Hepatocyte (in vitro differentiated cells): ENCODE measurements around the gene DSCAML1. TPM values are rescaled to one million over a fixed set of nuclear protein-coding genes. Genes with fewer than 3 reads are reported as not detected.

Experiments used
- DNase-seq: peaks from one replicate; pipeline ENCODE4 v3.0.0-alpha.2; 2016; ENCODE audit warnings: low spot score
- H2AFZ ChIP-seq: fragments of 200-600 bp; sonication (generic); 2 replicates; pipeline ENCODE4 v1.6.0; 2016; ENCODE audit warnings: antibody characterized with exemption, mild to moderate bottlenecking
- H3K27ac ChIP-seq: fragments of 200-600 bp; sonication (generic); 2 replicates; pipeline ENCODE4 v1.5.1; 2016; ENCODE audit warnings: mild to moderate bottlenecking
- H3K27me3 ChIP-seq: fragments of 200-600 bp; sonication (generic); 2 replicates; pipeline ENCODE4 v1.6.1; 2016
- H3K36me3 ChIP-seq: fragments of 200-600 bp; sonication (generic); replicated peaks from 2 replicates; pipeline ENCODE4 v1.5.1; 2016; ENCODE audit warnings: low read depth; ENCODE audit not compliant: insufficient read depth
- H3K4me1 ChIP-seq: fragments of 200-600 bp; sonication (generic); 2 replicates; pipeline ENCODE4 v1.5.1; 2016; ENCODE audit warnings: mild to moderate bottlenecking, moderate library complexity; ENCODE audit not compliant: insufficient read depth
- H3K4me2 ChIP-seq: fragments of 200-600 bp; sonication (generic); 2 replicates; pipeline ENCODE4 v1.6.0; 2016
- H3K4me3 ChIP-seq: fragments of 200-600 bp; sonication (generic); 2 replicates; pipeline ENCODE4 v1.5.1; 2016; ENCODE audit warnings: mild to moderate bottlenecking
- H3K79me2 ChIP-seq: fragments of 200-600 bp; sonication (generic); 2 replicates; pipeline ENCODE4 v1.6.0; 2017; ENCODE audit warnings: mild to moderate bottlenecking
- H3K9me2 ChIP-seq: fragments of 200-600 bp; sonication (generic); replicated peaks from 2 replicates; pipeline ENCODE4 v1.6.0; 2017; ENCODE audit warnings: mild to moderate bottlenecking; ENCODE audit not compliant: insufficient read depth
- H3K9me3 ChIP-seq: fragments of 200-600 bp; sonication (generic); 2 replicates; pipeline ENCODE4 v1.5.1; 2016; ENCODE audit warnings: low read depth, mild to moderate bottlenecking
- H4K20me1 ChIP-seq: fragments of 200-600 bp; sonication (generic); 2 replicates; pipeline ENCODE4 v1.6.0; 2016; ENCODE audit warnings: mild to moderate bottlenecking; ENCODE audit not compliant: insufficient read depth, poor library complexity, severe bottlenecking
- EZH2 ChIP-seq: fragments of 200-600 bp; sonication (generic); IDR thresholded peaks from 2 replicates; pipeline ENCODE4 v1.6.1; 2016; ENCODE audit warnings: antibody characterized with exemption, mild to moderate bottlenecking, borderline replicate concordance
- EZH2phosphoT487 ChIP-seq: fragments of 200-600 bp; sonication (generic); IDR thresholded peaks from one replicate; pipeline ENCODE4 v1.6.1; 2018; ENCODE audit warnings: antibody characterized with exemption, mild to moderate bottlenecking, low read depth, moderate library complexity; ENCODE audit not compliant: unreplicated experiment, severe bottlenecking
- WGBS: methylation state at CpG from one replicate; pipeline ENCODE4 v1.1.6; 2016; ENCODE audit warnings: low lambda C conversion rate; ENCODE audit errors: missing lambda C conversion rate; 5-methylcytosine and 5-hydroxymethylcytosine counted together
- polyA plus RNA-seq: library from polyadenylated mRNA; unstranded; fragments of >200 nt; fragmentation: Nextera tagmentation; extraction: Ambion mirVana; gene quantifications from 2 replicates; pipeline ENCODE4 v1.2.1, GENCODE V29; 2016
- total RNA-seq: library from RNA; depleted of rRNA; stranded (reverse); fragments of >200 nt; gene quantifications from 2 replicates; pipeline ENCODE4 v1.2.3, GENCODE V29; 2014
- TF ChIP-seq, protein P1 (sequence below): fragments of 200-600 bp; sonication (generic); IDR thresholded peaks from 2 replicates; pipeline ENCODE4 v1.5.1; 2016; ENCODE audit warnings: antibody characterized with exemption, mild to moderate bottlenecking; ENCODE audit not compliant: poor library complexity

Gene DSCAML1
- total and polyA plus RNA-seq, 2 experiments from 2014 or later: 0.46 to 2.6 TPM

DNA sequence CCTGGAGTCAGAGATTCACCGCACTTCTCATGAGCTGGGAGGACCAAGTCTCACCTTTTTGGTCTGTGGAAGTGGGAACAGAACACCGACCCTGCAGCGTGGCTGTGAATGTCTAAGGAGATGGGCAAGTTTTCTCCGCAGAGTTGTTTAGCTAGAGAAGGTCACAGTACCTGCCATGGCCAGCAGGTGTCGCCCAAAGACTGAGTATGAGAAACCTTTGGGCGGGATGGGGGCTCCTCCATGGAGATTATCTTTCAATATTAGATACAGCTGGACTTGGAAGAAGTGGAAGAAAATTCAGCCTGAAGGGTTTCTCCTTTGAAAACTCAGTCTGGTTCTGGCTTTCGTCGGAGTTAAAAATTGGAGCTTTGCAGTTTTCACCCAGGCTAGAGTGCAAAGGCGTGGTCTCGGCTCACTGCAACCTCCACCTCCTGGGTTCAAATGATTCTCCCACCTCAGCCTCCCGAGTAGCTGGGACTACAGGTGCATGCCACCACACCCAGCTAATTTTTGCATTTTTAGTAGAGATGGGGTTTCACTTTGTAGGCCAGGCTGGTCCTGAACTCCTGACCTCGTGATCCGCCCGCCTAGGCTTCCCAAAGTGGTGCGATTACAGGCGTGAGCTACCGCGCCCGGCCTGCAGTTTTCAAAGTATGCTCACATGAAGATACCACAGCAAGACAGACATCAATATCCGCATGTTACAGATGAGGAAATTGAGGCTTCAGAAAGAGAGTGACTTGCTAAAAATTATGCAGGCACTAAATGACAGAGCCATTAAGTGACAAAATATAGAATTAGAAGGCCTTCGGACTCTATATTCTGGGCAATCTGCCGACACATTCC is 10.7 kb upstream of the DSCAML1 start:
- TF ChIP-seq, protein P1, sequence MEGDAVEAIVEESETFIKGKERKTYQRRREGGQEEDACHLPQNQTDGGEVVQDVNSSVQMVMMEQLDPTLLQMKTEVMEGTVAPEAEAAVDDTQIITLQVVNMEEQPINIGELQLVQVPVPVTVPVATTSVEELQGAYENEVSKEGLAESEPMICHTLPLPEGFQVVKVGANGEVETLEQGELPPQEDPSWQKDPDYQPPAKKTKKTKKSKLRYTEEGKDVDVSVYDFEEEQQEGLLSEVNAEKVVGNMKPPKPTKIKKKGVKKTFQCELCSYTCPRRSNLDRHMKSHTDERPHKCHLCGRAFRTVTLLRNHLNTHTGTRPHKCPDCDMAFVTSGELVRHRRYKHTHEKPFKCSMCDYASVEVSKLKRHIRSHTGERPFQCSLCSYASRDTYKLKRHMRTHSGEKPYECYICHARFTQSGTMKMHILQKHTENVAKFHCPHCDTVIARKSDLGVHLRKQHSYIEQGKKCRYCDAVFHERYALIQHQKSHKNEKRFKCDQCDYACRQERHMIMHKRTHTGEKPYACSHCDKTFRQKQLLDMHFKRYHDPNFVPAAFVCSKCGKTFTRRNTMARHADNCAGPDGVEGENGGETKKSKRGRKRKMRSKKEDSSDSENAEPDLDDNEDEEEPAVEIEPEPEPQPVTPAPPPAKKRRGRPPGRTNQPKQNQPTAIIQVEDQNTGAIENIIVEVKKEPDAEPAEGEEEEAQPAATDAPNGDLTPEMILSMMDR: peak; percentile 91
- TF ChIP-seq EZH2phosphoT487: no peak
- WGBS: 65% methylated on average over 22 of the region's 22 CpGs

DNA sequence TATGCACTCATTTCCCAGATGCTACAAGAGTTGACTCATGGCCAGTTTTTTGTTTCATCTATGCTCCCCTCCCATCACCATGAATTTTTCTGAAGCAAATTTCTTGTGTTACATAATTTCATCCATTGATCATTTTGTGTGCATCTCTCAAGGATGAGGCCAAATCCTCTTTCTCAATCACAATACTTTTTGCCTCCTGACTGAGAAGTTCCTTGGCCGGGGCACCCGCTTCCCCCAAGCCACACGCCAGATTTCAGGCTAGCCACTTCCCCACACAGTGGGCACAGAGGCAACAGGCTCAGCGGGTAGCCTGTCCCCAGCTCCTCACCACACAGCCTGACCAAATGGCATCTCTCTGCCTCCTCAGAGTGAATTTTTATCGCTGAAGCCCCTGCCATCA is 9.8 kb upstream of the DSCAML1 start:
- Histone ChIP-seq H3K9me2 (no peaks in the 10 kb centered on the region), H3K9me3 (no peaks in the 10 kb centered on the region), H2AFZ (no peak overlapping the region), H3K27me3 (peaks cover 2% of the 10 kb centered on the region), H3K4me1 (no peaks in the 10 kb centered on the region), H3K79me2 (no peaks in the 10 kb centered on the region), H3K27ac (no peak overlapping the region), H4K20me1 (no peaks in the 10 kb centered on the region), H3K36me3 (no peaks in the 10 kb centered on the region), H3K4me3 (no peak overlapping the region), H3K4me2 (no peak overlapping the region)
- WGBS: 91% methylated on average over 5 of the region's 5 CpGs
- no peak for DNase-seq
- TF ChIP-seq EZH2phosphoT487 (no peak), EZH2 (no peak)
- TF ChIP-seq, protein P1: no peak

More for the DNA sequence above, 10.7 kb upstream of the DSCAML1 start:
- no peaks in the 10 kb centered on the region for H3K9me3 ChIP-seq
- H3K4me2 ChIP-seq: no peak overlapping the region
- no peak overlapping the region for H3K27ac ChIP-seq
- H3K9me2 ChIP-seq: no peaks in the 10 kb centered on the region
- DNase-seq: peak; percentile 89
- H3K4me1 ChIP-seq: no peaks in the 10 kb centered on the region
- no peaks in the 10 kb centered on the region for H4K20me1 ChIP-seq
- no peaks in the 10 kb centered on the region for H3K79me2 ChIP-seq
- no peak overlapping the region for H2AFZ ChIP-seq
- no peak overlapping the region for H3K4me3 ChIP-seq
- H3K27me3 ChIP-seq: no peaks in the 10 kb centered on the region
- H3K36me3 ChIP-seq: no peaks in the 10 kb centered on the region

DNA sequence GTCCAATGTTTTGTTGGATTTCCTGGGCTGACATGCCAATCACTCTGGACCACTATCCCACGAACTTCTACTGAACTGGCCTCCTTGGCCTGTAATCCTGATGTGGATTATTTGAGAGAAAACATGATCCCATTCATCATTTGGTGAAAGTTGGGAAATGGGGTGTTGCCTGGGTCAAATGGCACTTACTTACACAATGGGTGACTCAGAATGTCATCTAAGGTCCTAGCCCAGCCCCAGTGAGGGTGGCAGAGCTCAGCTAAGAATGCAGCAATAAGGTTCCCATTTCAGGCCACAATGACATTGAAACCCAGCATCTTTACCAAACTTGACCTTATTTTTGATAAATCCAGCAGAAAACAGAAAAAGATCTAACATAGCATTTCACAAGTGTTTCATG is 8.0 kb upstream of the DSCAML1 start:
- no peak overlapping the region for H3K27ac ChIP-seq
- no peaks in the 10 kb centered on the region for H3K79me2 ChIP-seq
- H3K27me3 ChIP-seq: peaks cover 18% of the 10 kb centered on the region
- H3K4me1 ChIP-seq: no peaks in the 10 kb centered on the region
- 52% methylated on average over 1 of the region's 1 CpG for WGBS
- TF ChIP-seq, protein P1: no peak
- no peak for TF ChIP-seq EZH2phosphoT487
- no peak for TF ChIP-seq EZH2
- no peak overlapping the region for H3K4me2 ChIP-seq
- H3K4me3 ChIP-seq: no peak overlapping the region
- H3K9me3 ChIP-seq: no peaks in the 10 kb centered on the region
- no peaks in the 10 kb centered on the region for H4K20me1 ChIP-seq
- no peaks in the 10 kb centered on the region for H3K9me2 ChIP-seq
- no peak overlapping the region for H2AFZ ChIP-seq
- H3K36me3 ChIP-seq: no peaks in the 10 kb centered on the region
- no peak for DNase-seq
